GM12878 (cell line): ENCODE results near the gene TMPRSS3. TPM values are rescaled to one million over a fixed set of nuclear protein-coding genes. Genes with fewer than 3 reads are reported as not detected.

Experiments
- ATAC-seq: fragments of 200-7000 bp; cut with Tn5 transposase; 3 replicates; pipeline ENCODE4 v1.9.1; 2020; ENCODE audit warnings: mild to moderate bottlenecking, moderate library complexity
- BruUV-seq: library from RNA; stranded (reverse); fragments of 400-500 nt; replicated peaks from 2 replicates; lab custom pipeline; 2021; lab: Mats Ljungman, UMichigan
- CTCF ChIA-PET: fragments of 300-600 bp; sonication (Branson Sonifier 250); formaldehyde crosslinking; extraction: SDS; loops from one replicate; lab custom pipeline; 2021; ENCODE audit warnings: inconsistent platforms; lab: Yijun Ruan, JAX
- POLR2A ChIA-PET: fragments of 350-600 bp; formaldehyde crosslinking; extraction: SDS; loops from one replicate; lab custom pipeline; 2021; ENCODE audit warnings: inconsistent platforms; lab: Charles Lee
- RAD21 ChIA-PET: fragments of 300-600 bp; sonication (Branson Sonifier 250); formaldehyde crosslinking; loops from one replicate; lab custom pipeline; 2023; ENCODE audit warnings: antibody characterized with exemption; ENCODE audit not compliant: unreplicated experiment; lab: Charles Lee
- SMC1A ChIA-PET: fragments of 300-600 bp; sonication (Branson Sonifier 250); formaldehyde crosslinking; loops from one replicate; lab custom pipeline; 2023; ENCODE audit not compliant: unreplicated experiment, uncharacterized antibody; lab: Charles Lee
- DNase-seq: peaks from one replicate; pipeline ENCODE4 v3.0.0-alpha.2; 2011; ENCODE audit warnings: low read depth, low spot score
- FAIRE-seq: peaks from 3 replicates; lab custom pipeline; 2011; peaks lifted over from hg19 to GRCh38; lab: Jason Lieb, UNC
- H2AFZ ChIP-seq: 2 replicates; pipeline ENCODE4 v1.6.0; 2011; ENCODE audit warnings: low read depth, low read length, control low read depth; ENCODE audit not compliant: control insufficient read depth
- H3K27ac ChIP-seq: 2 replicates; pipeline ENCODE4 v1.5.1; 2011; ENCODE audit warnings: control low read depth; ENCODE audit not compliant: control insufficient read depth, insufficient read depth
- H3K27me3 ChIP-seq, 2 experiments: replicated peaks in 1 of 2; 2 replicates each; pipeline versions ENCODE4 v1.6.0 to v1.6.1; 2011; ENCODE audit warnings: low read length in 1 of 2; ENCODE audit not compliant: control insufficient read depth in 2 of 2, insufficient read depth in 2 of 2
- H3K36me3 ChIP-seq, 2 experiments: 2 replicates each; pipeline ENCODE4 v1.5.1; 2011; ENCODE audit warnings: low read length in 1 of 2; ENCODE audit not compliant: control insufficient read depth in 2 of 2, insufficient read depth in 2 of 2
- H3K4me1 ChIP-seq: 2 replicates; pipeline ENCODE4 v1.6.1; 2011; ENCODE audit warnings: mild to moderate bottlenecking, low read length, moderate library complexity, mixed read lengths; ENCODE audit not compliant: control insufficient read depth, insufficient read depth
- H3K4me2 ChIP-seq: 2 replicates; pipeline ENCODE4 v1.6.0; 2011; ENCODE audit warnings: control low read depth; ENCODE audit not compliant: control insufficient read depth, insufficient read depth
- H3K4me3 ChIP-seq: fragments of 200-600 bp; sonication (generic); 2 replicates; pipeline ENCODE4 v1.5.1; 2016
- H3K79me2 ChIP-seq: 2 replicates; pipeline ENCODE4 v1.6.0; 2011; ENCODE audit warnings: low read length; ENCODE audit not compliant: control insufficient read depth, insufficient read depth
- H3K9ac ChIP-seq: 2 replicates; pipeline ENCODE4 v1.8.0; 2011; ENCODE audit warnings: low read length, control low read depth, mixed read lengths; ENCODE audit not compliant: control insufficient read depth, insufficient read depth
- H3K9me3 ChIP-seq: replicated peaks from 3 replicates; pipeline ENCODE4 v1.5.1; 2011; ENCODE audit warnings: mild to moderate bottlenecking, low read length; ENCODE audit not compliant: control insufficient read depth, insufficient read depth
- H4K20me1 ChIP-seq: 2 replicates; pipeline ENCODE4 v1.6.0; 2011; ENCODE audit not compliant: control insufficient read depth, insufficient read depth
- PML ChIP-seq: IDR thresholded peaks from 2 replicates; pipeline ENCODE4 v1.6.1; 2012; ENCODE audit warnings: low read length, inconsistent platforms
- WGBS: methylation state at CpG from one replicate; pipeline ENCODE4 v1.1.6; 2016; ENCODE audit warnings: low lambda C conversion rate; ENCODE audit not compliant: insufficient replicate concordance, insufficient coverage; ENCODE audit errors: missing lambda C conversion rate; 5-methylcytosine and 5-hydroxymethylcytosine counted together
- in situ Hi-C: fragments of 300-500 bp; cut with MboI; formaldehyde crosslinking; loops from 9 replicates; pipeline ENCODE4 v1.14.3; 2018; ENCODE audit warnings: mixed read lengths
- intact Hi-C: fragments of 100-400 bp; cut with micrococcal nuclease; formaldehyde crosslinking; loops from one replicate; pipeline ENCODE4 v1.14.2; 2022; ENCODE audit not compliant: unreplicated experiment
- polyA plus RNA-seq, 11 experiments: library from polyadenylated mRNA; depleted of rRNA in 4 of 11; unstranded in 6 of 11; stranded (reverse) in 5 of 11; fragments of >200 nt; fragmentation: Nextera tagmentation in 4 of 11; fragmentation: Illumina TruSeq in 1 of 11; extraction: Ambion mirVana in 4 of 11; extraction: Trizol in 1 of 11; gene quantifications; 1 replicate in 1 of 11; 2 replicates in 10 of 11; pipeline versions ENCODE4 v1.2.1 to v1.2.3, GENCODE V29; 2011 to 2016; ENCODE audit warnings: inconsistent platforms in 2 of 11, missing spikeins in 2 of 11, low read depth in 1 of 11
- total RNA-seq, 4 experiments: library from RNA; depleted of rRNA in 3 of 4; stranded (reverse); fragments of >200 nt in 3 of 4; fragmentation: Illumina TruSeq in 1 of 4; extraction: Trizol in 1 of 4; gene quantifications; 2 replicates each; pipeline versions ENCODE4 v1.2.1 to v1.2.3, GENCODE V29; 2013 to 2021
- TF ChIP-seq, protein P1 (sequence below): fragments of 450-650 bp; IDR thresholded peaks from 2 replicates; pipeline ENCODE4 v1.6.1; 2017; ENCODE audit warnings: mild to moderate bottlenecking, moderate library complexity

Gene TMPRSS3
- total and polyA plus RNA-seq, 10 of the 15 experiments (the other 5 are each of a cell fraction or from before 2014, with no cell fraction given): 0.51 to 1.5 (median 0.82) TPM; not detected in 1

DNA sequence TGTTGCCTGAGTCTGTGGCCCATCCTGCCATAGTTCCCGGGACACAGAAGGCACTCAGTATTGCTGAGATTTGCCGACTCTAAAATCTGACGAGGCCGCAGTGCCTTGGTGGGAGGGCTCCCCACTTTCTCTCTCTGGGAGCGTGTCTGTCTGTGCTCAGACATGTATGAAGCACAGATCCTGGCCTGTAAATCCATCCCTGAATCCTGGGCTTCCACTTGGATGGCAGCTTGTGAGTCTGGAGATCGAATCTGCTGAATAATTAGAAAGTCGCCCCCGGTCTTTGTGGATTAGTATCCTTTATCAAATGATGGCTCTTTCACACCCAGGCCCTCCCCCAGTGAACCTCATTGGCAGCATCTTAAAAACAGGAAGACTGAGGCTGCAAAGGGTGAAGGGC lies 18.2 kb upstream of the TMPRSS3 start:
- intact Hi-C loops: no loop called here
- WGBS: 82% methylated on average over 8 of the region's 8 CpGs
- no peak overlapping the region for H3K9ac ChIP-seq
- H3K4me3 ChIP-seq: no peak overlapping the region
- BruUV-seq: no TSS peak
- ChIA-PET CTCF (interaction anchor here (0.7 to 1.7 kb wide), 5 partner anchors 11 to 103 kb away, joined by 3 to 5 read pairs (median 3); partner anchors contain the start of gene UBASH3A), SMC1A (interaction anchor here (0.9 to 6.1 kb wide), 10 partner anchors 9 to 74 kb away, joined by 3 to 49 read pairs (median 4); partner anchors contain the start of gene UBASH3A), RAD21 (interaction anchor here (0.8 to 4.2 kb wide), 10 partner anchors 8 to 193 kb away, joined by 3 to 32 read pairs (median 4); no protein-coding TSS in a partner anchor), POLR2A (interaction anchor here (1.7 to 5.4 kb wide), 3 partner anchors 9 to 20 kb away, joined by 7 to 34 read pairs (median 12); partner anchors contain the start of gene UBASH3A)
- no peak for FAIRE-seq
- H3K27me3 ChIP-seq: no peaks in the 10 kb centered on the region
- no peak overlapping the region for H3K4me2 ChIP-seq
- H3K79me2 ChIP-seq: no peaks in the 10 kb centered on the region
- no peaks in the 10 kb centered on the region for H4K20me1 ChIP-seq
- no peak for ATAC-seq
- peaks cover 2% of the 10 kb centered on the region; the same call in 1 of the 3 replicates for H3K9me3 ChIP-seq
- no peak overlapping the region for H2AFZ ChIP-seq
- H3K36me3 ChIP-seq: no peaks in the 10 kb centered on the region
- peaks cover 47% of the 10 kb centered on the region for H3K4me1 ChIP-seq
- DNase-seq: no peak
- in situ Hi-C loops: no loop called here
- peak overlapping the region; percentile 95 for H3K27ac ChIP-seq
- TF ChIP-seq, protein P1, sequence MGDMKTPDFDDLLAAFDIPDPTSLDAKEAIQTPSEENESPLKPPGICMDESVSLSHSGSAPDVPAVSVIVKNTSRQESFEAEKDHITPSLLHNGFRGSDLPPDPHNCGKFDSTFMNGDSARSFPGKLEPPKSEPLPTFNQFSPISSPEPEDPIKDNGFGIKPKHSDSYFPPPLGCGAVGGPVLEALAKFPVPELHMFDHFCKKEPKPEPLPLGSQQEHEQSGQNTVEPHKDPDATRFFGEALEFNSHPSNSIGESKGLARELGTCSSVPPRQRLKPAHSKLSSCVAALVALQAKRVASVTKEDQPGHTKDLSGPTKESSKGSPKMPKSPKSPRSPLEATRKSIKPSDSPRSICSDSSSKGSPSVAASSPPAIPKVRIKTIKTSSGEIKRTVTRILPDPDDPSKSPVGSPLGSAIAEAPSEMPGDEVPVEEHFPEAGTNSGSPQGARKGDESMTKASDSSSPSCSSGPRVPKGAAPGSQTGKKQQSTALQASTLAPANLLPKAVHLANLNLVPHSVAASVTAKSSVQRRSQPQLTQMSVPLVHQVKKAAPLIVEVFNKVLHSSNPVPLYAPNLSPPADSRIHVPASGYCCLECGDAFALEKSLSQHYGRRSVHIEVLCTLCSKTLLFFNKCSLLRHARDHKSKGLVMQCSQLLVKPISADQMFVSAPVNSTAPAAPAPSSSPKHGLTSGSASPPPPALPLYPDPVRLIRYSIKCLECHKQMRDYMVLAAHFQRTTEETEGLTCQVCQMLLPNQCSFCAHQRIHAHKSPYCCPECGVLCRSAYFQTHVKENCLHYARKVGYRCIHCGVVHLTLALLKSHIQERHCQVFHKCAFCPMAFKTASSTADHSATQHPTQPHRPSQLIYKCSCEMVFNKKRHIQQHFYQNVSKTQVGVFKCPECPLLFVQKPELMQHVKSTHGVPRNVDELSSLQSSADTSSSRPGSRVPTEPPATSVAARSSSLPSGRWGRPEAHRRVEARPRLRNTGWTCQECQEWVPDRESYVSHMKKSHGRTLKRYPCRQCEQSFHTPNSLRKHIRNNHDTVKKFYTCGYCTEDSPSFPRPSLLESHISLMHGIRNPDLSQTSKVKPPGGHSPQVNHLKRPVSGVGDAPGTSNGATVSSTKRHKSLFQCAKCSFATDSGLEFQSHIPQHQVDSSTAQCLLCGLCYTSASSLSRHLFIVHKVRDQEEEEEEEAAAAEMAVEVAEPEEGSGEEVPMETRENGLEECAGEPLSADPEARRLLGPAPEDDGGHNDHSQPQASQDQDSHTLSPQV: peak; percentile 4; the same call in 1 of the 2 replicates
- TF ChIP-seq PML: no peak
